ENCODE results near the gene SMYD3. TPM values are rescaled to one million over a fixed set of nuclear protein-coding genes. Genes with fewer than 3 reads are reported as not detected.

Gene SMYD3
- total and polyA plus RNA-seq, 9 of the 15 experiments (the other 6 are each of a cell fraction or from before 2014, with no cell fraction given): 128 to 440 (median 197) TPM

- TF ChIP-seq HDAC3 (IDR thresholded peaks at IDR 0.05; ENCODE audit: borderline replicate concordance, partially characterized antibody) (peak; percentile 17), MNT (conservative IDR thresholded peaks at IDR 0.05) (peak in 1 of 2 experiments; percentile 43; a peak in 2 of 4 replicates), ZBTB1 (CRISPR knock-in tag; IDR thresholded peaks at IDR 0.05; ENCODE audit: borderline replicate concordance, low read depth) (no peak), ZNF436 (CRISPR knock-in tag; IDR thresholded peaks at IDR 0.05) (no peak), RAD51 (IDR thresholded peaks at IDR 0.05; ENCODE audit: borderline replicate concordance, low read depth) (no peak), FOXJ3 (CRISPR knock-in tag; IDR thresholded peaks at IDR 0.05) (no peak), JUND (IDR thresholded peaks at IDR 0.05; ENCODE audit: borderline replicate concordance, low read depth, low read length) (peak; percentile 10; the same call in 1 of the 2 replicates), JUND (tag; IDR thresholded peaks at IDR 0.05; ENCODE audit: borderline replicate concordance, low read depth, low read length) (peak; percentile 63; the same call in 2 of the 3 replicates), HLTF (IDR thresholded peaks at IDR 0.05) (no peak), PBX2 (CRISPR knock-in tag; IDR thresholded peaks at IDR 0.05; ENCODE audit: low read depth) (no peak), PBX2 (tag; conservative IDR thresholded peaks at IDR 0.05; ENCODE audit: low read depth) (0 out of 2 replicates have a peak, but pooled peaks have one; percentile 31), POLR2AphosphoS2 (IDR thresholded peaks at IDR 0.05; ENCODE audit: low read length) (no peak), PRPF4 (IDR thresholded peaks at IDR 0.05; ENCODE audit: insufficient read depth, low read depth, low read length, poor library complexity, severe bottlenecking) (no peak), ZNF253 (CRISPR knock-in tag; conservative IDR thresholded peaks at IDR 0.05) (no peak), CHAMP1 (IDR thresholded peaks at IDR 0.05) (0 out of 2 replicates have a peak, but pooled peaks have one; percentile 17), AFF4 (CRISPR knock-in tag; IDR thresholded peaks at IDR 0.05) (no peak), ZNF354B (CRISPR knock-in tag; IDR thresholded peaks at IDR 0.05) (no peak)
These were observed 395.5 kb downstream of the SMYD3 start (continued) for GRCh38 chr1:246111570-246111969.

Measured in K562 (cell line).